Vagina (tissue), 2 donors: ENCODE measurements around the gene CCDC138. TPM values are rescaled to one million over a fixed set of nuclear protein-coding genes. Genes with fewer than 3 reads are reported as not detected.

Source experiments
- DNase-seq, 2 donors: peaks; one replicate each; pipeline ENCODE4 v3.0.0-alpha.2; 2017; ENCODE audit errors: extremely low spot score in 2 of 2
- H3K27ac ChIP-seq: fragments of 200-600 bp; sonication (generic); one replicate; pipeline ENCODE4 v1.5.1; 2019
- H3K27me3 ChIP-seq: fragments of 200-600 bp; sonication (generic); one replicate; pipeline ENCODE4 v1.5.1; 2019
- H3K36me3 ChIP-seq, 2 donors: fragments of 200-600 bp; sonication (generic); one replicate each; pipeline ENCODE4 v1.5.1; 2017 to 2019
- H3K4me1 ChIP-seq: fragments of 200-600 bp; sonication (generic); one replicate; pipeline ENCODE4 v1.5.1; 2019
- H3K4me3 ChIP-seq, 2 donors: fragments of 200-600 bp; sonication (generic); 1 replicate in 1 of 2; 2 replicates in 1 of 2; pipeline ENCODE4 v1.5.1; 2016 to 2019
- H3K9me3 ChIP-seq: fragments of 200-600 bp; sonication (generic); one replicate; pipeline ENCODE4 v1.5.1; 2019
- POLR2A ChIP-seq, 2 donors: fragments of 450-650 bp; IDR thresholded peaks; one replicate each; pipeline ENCODE4 v1.6.1; 2017; ENCODE audit warnings: antibody characterized with exemption in 2 of 2, mild to moderate bottlenecking in 2 of 2, moderate library complexity in 2 of 2
- POLR2AphosphoS5 ChIP-seq, 2 donors: sonication (generic); formaldehyde crosslinking; IDR thresholded peaks; one replicate each; pipeline ENCODE4 v1.9.0; 2017; ENCODE audit warnings: antibody characterized with exemption in 2 of 2, mild to moderate bottlenecking in 2 of 2, low read depth in 1 of 2; ENCODE audit not compliant: insufficient read depth in 1 of 2
- intact Hi-C: fragments of 100-400 bp; cut with DNase I; formaldehyde crosslinking; loops from one replicate; pipeline ENCODE4 v1.15.1; 2023
- total RNA-seq: library from RNA; depleted of rRNA; stranded (reverse); fragments of >200 nt; gene quantifications from one replicate; pipeline ENCODE4 v1.2.3, GENCODE V29; 2016
- TF ChIP-seq, protein P1 (sequence below), 3 experiments: fragments of 450-650 bp in 2 of 3; fragments of 200-600 bp in 1 of 3; sonication (generic) in 1 of 3; IDR thresholded peaks; one replicate each; pipeline ENCODE4 v1.5.1; 2017 to 2019; ENCODE audit warnings: antibody characterized with exemption in 3 of 3, mild to moderate bottlenecking in 2 of 3, moderate library complexity in 2 of 3

The CCDC138 gene
- total RNA-seq, 1 donor from 2014 or later = 4.9 TPM

DNA sequence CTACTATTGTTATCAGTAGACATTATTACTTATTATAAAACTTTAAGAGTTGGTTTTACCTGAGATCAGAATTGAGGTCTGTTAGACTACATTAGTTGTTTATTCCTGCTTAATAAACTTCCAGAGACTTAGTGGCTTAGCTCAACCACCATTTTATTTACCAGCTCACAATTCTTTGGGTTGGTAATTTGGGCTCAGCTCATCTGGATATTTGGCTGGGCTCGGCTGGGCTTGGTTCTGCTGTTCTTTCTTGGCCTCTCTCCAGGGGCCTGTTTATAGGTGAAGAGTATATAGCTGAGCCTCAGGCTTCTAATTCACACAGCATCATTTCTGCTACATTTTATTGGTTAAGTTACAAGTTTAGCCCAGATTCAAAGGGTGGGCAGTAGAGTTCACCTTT, 67.9 kb downstream of the CCDC138 start:
- intact Hi-C loops = no loop called here
- no peak for DNase-seq
- no peaks in the 10 kb centered on the region for H3K36me3 ChIP-seq
- no peaks in the 10 kb centered on the region for H3K27me3 ChIP-seq
- no peak overlapping the region for H3K4me3 ChIP-seq
- no peaks in the 10 kb centered on the region for H3K9me3 ChIP-seq
- H3K4me1 ChIP-seq = no peaks in the 10 kb centered on the region
- no peak overlapping the region for H3K27ac ChIP-seq
- no peak for TF ChIP-seq POLR2AphosphoS5 (IDR thresholded peaks at IDR 0.05; ENCODE audit: insufficient read depth in 1 of 2, low read depth in 1 of 2)
- TF ChIP-seq POLR2A (IDR thresholded peaks at IDR 0.05) = no peak
- TF ChIP-seq, protein P1, sequence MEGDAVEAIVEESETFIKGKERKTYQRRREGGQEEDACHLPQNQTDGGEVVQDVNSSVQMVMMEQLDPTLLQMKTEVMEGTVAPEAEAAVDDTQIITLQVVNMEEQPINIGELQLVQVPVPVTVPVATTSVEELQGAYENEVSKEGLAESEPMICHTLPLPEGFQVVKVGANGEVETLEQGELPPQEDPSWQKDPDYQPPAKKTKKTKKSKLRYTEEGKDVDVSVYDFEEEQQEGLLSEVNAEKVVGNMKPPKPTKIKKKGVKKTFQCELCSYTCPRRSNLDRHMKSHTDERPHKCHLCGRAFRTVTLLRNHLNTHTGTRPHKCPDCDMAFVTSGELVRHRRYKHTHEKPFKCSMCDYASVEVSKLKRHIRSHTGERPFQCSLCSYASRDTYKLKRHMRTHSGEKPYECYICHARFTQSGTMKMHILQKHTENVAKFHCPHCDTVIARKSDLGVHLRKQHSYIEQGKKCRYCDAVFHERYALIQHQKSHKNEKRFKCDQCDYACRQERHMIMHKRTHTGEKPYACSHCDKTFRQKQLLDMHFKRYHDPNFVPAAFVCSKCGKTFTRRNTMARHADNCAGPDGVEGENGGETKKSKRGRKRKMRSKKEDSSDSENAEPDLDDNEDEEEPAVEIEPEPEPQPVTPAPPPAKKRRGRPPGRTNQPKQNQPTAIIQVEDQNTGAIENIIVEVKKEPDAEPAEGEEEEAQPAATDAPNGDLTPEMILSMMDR (IDR thresholded peaks at IDR 0.05) = no peak

DNA sequence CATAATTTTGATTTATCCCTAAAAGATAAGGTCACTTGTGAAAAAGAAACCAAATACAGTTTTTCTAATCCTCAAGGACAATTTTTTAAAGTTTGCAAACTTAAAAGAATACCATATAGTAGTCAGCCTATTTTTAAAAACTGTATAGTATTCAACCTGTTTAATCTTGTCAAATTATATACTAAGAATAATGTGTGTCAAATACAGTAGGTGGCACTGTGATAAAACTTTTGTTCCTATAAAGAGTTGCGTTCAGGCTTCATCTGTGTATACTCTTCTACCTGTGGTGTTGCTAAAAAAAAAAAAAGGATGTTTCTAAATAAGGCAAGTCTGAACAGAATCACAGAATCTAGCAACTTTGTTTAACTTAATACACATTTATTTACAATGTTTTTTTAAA, 68.6 kb downstream of the CCDC138 start:
- intact Hi-C loops = no loop called here
- no peaks in the 10 kb centered on the region for H3K4me1 ChIP-seq
- no peak overlapping the region for H3K4me3 ChIP-seq
- no peaks in the 10 kb centered on the region for H3K36me3 ChIP-seq
- TF ChIP-seq POLR2AphosphoS5 (IDR thresholded peaks at IDR 0.05; ENCODE audit: insufficient read depth in 1 of 2, low read depth in 1 of 2) (no peak), POLR2A (IDR thresholded peaks at IDR 0.05) (no peak)
- TF ChIP-seq, protein P1 (IDR thresholded peaks at IDR 0.05) = no peak
- no peak overlapping the region for H3K27ac ChIP-seq
- H3K27me3 ChIP-seq = no peaks in the 10 kb centered on the region
- DNase-seq = no peak
- H3K9me3 ChIP-seq = no peaks in the 10 kb centered on the region

DNA sequence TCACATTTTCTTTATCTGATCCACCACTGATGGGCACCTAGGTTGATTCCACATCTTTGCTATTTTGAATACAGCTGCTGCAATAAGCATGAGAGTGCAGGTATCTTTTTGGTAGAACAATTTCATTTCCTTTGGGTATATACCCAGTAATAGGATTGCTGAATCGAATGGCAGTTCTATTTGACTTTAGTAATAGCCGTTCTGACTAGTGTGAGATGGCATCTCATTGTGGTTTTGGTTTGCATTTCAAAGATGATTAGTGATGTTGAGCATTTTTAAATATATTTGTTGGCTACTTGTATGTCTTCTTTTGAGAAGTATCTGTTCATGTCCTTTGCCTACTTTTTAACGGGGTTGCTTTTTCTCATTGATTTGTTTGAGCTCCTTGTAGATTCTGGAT, 72.3 kb downstream of the CCDC138 start:
- intact Hi-C loops = no loop called here
- no peak overlapping the region for H3K27ac ChIP-seq
- H3K36me3 ChIP-seq = no peaks in the 10 kb centered on the region
- DNase-seq = no peak
- no peaks in the 10 kb centered on the region for H3K4me1 ChIP-seq
- TF ChIP-seq POLR2AphosphoS5 (IDR thresholded peaks at IDR 0.05; ENCODE audit: insufficient read depth in 1 of 2, low read depth in 1 of 2) (no peak), POLR2A (IDR thresholded peaks at IDR 0.05) (no peak)
- TF ChIP-seq, protein P1 (IDR thresholded peaks at IDR 0.05) = no peak
- H3K4me3 ChIP-seq = no peak overlapping the region
- no peaks in the 10 kb centered on the region for H3K27me3 ChIP-seq
- H3K9me3 ChIP-seq = no peaks in the 10 kb centered on the region

DNA sequence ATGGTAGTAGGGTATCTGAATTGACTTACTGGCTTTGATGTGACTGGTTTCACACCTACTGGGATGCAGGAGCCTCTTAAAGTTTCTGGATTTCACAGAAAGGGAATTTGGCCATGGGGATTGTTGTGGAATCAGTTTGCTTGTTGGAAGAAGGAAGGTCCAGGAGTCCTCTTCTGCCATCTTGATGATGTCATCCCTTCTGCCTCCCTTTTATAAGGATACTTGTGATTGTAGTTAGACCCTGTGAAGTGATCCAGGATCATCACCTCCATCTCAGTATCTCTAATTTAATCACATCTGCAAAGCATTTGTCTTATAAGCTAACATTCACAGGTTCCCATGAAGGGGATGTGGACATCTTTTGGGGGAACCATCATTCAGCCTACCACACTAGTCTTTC, 79.5 kb downstream of the CCDC138 start:
- H3K9me3 ChIP-seq = no peaks in the 10 kb centered on the region
- H3K36me3 ChIP-seq = no peaks in the 10 kb centered on the region
- intact Hi-C loops = no loop called here
- DNase-seq = no peak
- no peaks in the 10 kb centered on the region for H3K4me1 ChIP-seq
- TF ChIP-seq, protein P1 (IDR thresholded peaks at IDR 0.05) = no peak
- TF ChIP-seq POLR2AphosphoS5 (IDR thresholded peaks at IDR 0.05; ENCODE audit: insufficient read depth in 1 of 2, low read depth in 1 of 2) = no peak
- TF ChIP-seq POLR2A (IDR thresholded peaks at IDR 0.05) = no peak
- H3K27me3 ChIP-seq = no peaks in the 10 kb centered on the region
- no peak overlapping the region for H3K4me3 ChIP-seq
- H3K27ac ChIP-seq = no peak overlapping the region

DNA sequence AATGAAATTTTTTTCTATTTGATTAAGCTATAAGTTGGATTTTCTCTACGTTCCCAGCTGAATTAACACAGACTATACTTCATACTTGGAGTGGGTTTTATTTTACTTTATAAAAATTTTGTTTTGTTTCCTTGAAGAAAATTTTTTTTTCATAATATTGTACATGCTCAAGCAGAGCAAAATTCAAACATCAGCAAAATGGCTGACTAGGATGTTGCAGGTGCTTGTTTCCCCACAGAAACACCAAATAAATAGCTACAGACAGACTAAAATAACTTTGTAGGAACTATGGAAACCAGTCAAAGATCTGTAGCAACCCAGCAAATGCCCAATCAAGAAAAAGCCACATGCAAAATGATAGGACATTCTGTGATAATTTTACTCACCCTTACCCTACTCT, 82.3 kb downstream of the CCDC138 start:
- no peaks in the 10 kb centered on the region for H3K9me3 ChIP-seq
- H3K27me3 ChIP-seq = no peaks in the 10 kb centered on the region
- H3K4me1 ChIP-seq = no peaks in the 10 kb centered on the region
- TF ChIP-seq POLR2AphosphoS5 (IDR thresholded peaks at IDR 0.05; ENCODE audit: insufficient read depth in 1 of 2, low read depth in 1 of 2) (no peak), POLR2A (IDR thresholded peaks at IDR 0.05) (no peak)
- TF ChIP-seq, protein P1 (IDR thresholded peaks at IDR 0.05) = no peak
- no peak overlapping the region for H3K27ac ChIP-seq
- no peaks in the 10 kb centered on the region for H3K36me3 ChIP-seq
- no peak overlapping the region for H3K4me3 ChIP-seq
- intact Hi-C loops = no loop called here
- no peak for DNase-seq
